ENCODE results near the gene TET3. TPM values are rescaled to one million over a fixed set of nuclear protein-coding genes. Genes with fewer than 3 reads are reported as not detected.

Gene TET3
- total RNA-seq, 3 donors from 2014 or later = 7.9 to 13.2 (median 9.8) TPM

DNA sequence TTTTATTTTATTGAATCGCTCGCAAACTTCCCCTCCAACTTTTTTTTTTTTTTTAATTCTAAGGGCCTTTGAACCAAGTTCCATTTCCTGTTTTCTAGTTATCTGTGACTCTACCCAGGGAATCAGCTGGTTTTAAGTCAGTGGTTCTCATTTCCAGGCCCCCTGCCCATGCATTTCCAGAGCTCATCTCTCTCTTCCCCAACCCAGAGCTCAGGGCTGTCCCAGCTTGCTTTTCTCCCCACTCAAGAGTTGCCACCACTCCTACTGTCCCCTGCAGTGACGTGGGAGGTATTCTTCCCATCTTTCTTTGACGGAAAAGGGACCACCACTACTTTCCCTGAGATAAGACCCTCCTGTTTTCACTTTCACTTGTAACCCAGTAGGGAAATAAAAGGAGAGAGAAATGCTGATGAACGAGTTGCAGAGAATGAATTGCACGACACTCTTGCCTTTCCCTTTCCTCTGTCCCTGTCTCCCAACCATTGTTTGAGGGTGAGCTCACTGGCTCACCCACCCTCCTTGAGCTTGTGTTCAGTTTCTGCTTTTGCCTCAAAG, 42.1 kb downstream of the TET3 start:
- Histone ChIP-seq H3K36me3 (no peaks in the 10 kb centered on the region), H3K27ac (no peak overlapping the region), H3K4me1 (no peaks in the 10 kb centered on the region), H3K27me3 (no peaks in the 10 kb centered on the region), H3K4me3 (no peak overlapping the region), H3K9me3 (no peaks in the 10 kb centered on the region)
- no peak for TF ChIP-seq POLR2AphosphoS5 (IDR thresholded peaks at IDR 0.05)
- TF ChIP-seq POLR2A (IDR thresholded peaks at IDR 0.05) = no peak
- TF ChIP-seq, protein P1, sequence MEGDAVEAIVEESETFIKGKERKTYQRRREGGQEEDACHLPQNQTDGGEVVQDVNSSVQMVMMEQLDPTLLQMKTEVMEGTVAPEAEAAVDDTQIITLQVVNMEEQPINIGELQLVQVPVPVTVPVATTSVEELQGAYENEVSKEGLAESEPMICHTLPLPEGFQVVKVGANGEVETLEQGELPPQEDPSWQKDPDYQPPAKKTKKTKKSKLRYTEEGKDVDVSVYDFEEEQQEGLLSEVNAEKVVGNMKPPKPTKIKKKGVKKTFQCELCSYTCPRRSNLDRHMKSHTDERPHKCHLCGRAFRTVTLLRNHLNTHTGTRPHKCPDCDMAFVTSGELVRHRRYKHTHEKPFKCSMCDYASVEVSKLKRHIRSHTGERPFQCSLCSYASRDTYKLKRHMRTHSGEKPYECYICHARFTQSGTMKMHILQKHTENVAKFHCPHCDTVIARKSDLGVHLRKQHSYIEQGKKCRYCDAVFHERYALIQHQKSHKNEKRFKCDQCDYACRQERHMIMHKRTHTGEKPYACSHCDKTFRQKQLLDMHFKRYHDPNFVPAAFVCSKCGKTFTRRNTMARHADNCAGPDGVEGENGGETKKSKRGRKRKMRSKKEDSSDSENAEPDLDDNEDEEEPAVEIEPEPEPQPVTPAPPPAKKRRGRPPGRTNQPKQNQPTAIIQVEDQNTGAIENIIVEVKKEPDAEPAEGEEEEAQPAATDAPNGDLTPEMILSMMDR (IDR thresholded peaks at IDR 0.05) = no peak
- intact Hi-C loops (cut with DNase I; ENCODE audit: low total_unique reads) = no loop called here
- no peak for DNase-seq (ENCODE audit: low spot score in 2 of 2)

DNA sequence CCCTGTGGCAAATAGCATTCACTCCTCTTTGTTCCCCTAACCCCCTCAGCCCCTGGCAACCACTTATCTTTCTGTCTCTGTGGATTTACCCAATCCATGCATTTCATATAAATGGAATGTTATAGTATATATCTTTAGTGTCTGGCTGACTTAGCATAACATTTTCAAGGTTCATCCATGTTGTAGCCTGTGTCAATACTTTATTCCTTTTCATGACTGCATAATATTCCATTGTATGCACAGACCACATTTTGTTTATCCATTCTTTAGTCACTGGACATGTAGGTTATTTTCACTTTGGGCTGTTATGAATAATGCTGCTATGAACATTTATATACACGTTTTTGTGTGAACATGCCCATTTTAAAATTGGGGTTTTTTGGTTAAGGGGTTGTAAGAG, 42.8 kb downstream of the TET3 start:
- Histone ChIP-seq H3K27ac (no peak overlapping the region), H3K36me3 (no peaks in the 10 kb centered on the region), H3K4me1 (no peaks in the 10 kb centered on the region), H3K4me3 (no peak overlapping the region), H3K9me3 (no peaks in the 10 kb centered on the region), H3K27me3 (no peaks in the 10 kb centered on the region)
- DNase-seq (ENCODE audit: low spot score in 2 of 2) = no peak
- TF ChIP-seq, protein P1 (IDR thresholded peaks at IDR 0.05) = no peak
- TF ChIP-seq POLR2AphosphoS5 (IDR thresholded peaks at IDR 0.05) = no peak
- TF ChIP-seq POLR2A (IDR thresholded peaks at IDR 0.05) = no peak
- intact Hi-C loops (cut with DNase I; ENCODE audit: low total_unique reads) = no loop called here

DNA sequence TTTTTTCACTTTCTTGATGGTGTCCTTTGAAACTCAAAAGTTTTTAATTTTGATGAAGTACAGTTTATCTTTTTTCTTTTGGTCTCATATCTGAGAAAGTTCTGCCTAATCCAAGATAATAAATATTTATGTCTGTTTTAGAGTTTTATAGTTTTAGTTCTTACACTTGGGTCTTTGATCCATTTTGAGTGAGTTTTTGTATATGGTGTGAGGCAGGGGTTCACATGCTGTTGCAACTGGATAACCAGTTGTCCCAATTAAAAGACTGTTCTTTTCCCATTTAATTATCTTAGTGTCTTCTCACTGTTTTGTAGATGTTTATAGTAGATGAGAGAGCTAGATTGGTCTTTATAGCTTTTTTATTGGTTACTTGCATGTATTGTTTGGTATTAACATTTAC, 43.6 kb downstream of the TET3 start:
- intact Hi-C loops (cut with DNase I; ENCODE audit: low total_unique reads) = no loop called here
- DNase-seq (ENCODE audit: low spot score in 2 of 2) = no peak
- H3K36me3 ChIP-seq = no peaks in the 10 kb centered on the region
- H3K4me3 ChIP-seq = no peak overlapping the region
- no peaks in the 10 kb centered on the region for H3K4me1 ChIP-seq
- H3K27ac ChIP-seq = no peak overlapping the region
- no peaks in the 10 kb centered on the region for H3K9me3 ChIP-seq
- no peaks in the 10 kb centered on the region for H3K27me3 ChIP-seq
- TF ChIP-seq POLR2AphosphoS5 (IDR thresholded peaks at IDR 0.05) (no peak), POLR2A (IDR thresholded peaks at IDR 0.05) (no peak)
- TF ChIP-seq, protein P1 (IDR thresholded peaks at IDR 0.05) = no peak

DNA sequence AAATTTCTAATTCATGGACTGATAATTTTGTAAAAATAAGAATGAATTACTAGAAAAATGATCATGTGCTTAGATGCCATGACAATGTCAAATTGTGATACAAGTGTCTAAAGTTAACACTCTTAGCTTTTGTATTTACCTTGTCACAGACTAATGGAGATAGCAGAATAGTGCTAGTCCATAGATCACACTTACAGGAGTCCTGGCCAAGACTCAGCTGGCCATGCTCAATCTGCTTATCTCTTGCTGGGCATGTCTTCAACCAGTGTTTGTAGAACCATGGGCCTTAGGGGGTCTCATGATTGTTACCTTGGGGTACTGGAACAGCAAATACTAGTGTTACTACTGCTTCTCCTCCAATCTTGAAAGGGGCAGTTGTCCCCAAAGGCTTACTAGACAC, 44.0 kb downstream of the TET3 start:
- H3K27me3 ChIP-seq = no peaks in the 10 kb centered on the region
- no peaks in the 10 kb centered on the region for H3K9me3 ChIP-seq
- intact Hi-C loops (cut with DNase I; ENCODE audit: low total_unique reads) = no loop called here
- DNase-seq (ENCODE audit: low spot score in 2 of 2) = no peak
- no peak overlapping the region for H3K27ac ChIP-seq
- TF ChIP-seq POLR2A (IDR thresholded peaks at IDR 0.05) (no peak), POLR2AphosphoS5 (IDR thresholded peaks at IDR 0.05) (no peak)
- TF ChIP-seq, protein P1 (IDR thresholded peaks at IDR 0.05) = no peak
- H3K4me1 ChIP-seq = no peaks in the 10 kb centered on the region
- no peak overlapping the region for H3K4me3 ChIP-seq
- H3K36me3 ChIP-seq = no peaks in the 10 kb centered on the region

DNA sequence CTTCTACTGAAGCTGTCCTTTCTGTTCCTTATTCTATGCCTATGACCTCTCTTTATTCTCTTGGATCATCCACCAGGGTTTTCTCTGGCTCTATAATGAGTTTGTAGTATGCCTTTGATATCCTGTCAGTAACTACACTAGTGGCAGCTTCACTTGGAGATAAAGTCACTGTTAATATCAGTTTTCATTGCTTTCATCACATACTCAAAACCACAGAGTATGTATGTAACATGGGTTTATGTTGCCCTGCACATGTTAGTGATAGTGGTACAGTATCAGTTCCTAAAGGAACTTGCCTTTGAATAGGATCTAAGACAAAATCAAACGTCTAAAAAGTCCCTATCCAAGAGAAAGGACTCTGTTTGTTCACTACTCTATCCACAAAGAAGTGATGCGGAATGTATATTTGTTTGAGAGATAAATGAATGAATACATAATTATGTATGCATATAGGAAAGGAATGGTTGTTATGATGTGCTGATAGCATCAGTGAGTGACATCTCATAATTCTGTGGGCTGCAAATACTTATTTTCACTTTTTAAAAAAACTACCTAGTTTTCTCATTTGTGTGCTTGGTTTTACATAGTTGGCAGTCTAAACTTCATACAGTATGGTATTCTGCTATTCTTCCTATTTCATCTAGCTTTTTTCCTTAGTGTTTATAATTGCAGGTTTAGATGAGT, 45.1 kb downstream of the TET3 start:
- no peaks in the 10 kb centered on the region for H3K4me1 ChIP-seq
- intact Hi-C loops (cut with DNase I; ENCODE audit: low total_unique reads) = loop anchor here (10.0 kb wide), 1 partner anchor 345 kb away; no protein-coding TSS in a partner anchor
- no peaks in the 10 kb centered on the region for H3K27me3 ChIP-seq

More for the DNA sequence above, 45.1 kb downstream of the TET3 start:
- H3K36me3 ChIP-seq = no peaks in the 10 kb centered on the region
- no peak overlapping the region for H3K4me3 ChIP-seq
- TF ChIP-seq, protein P1 (IDR thresholded peaks at IDR 0.05) = no peak
- no peak for TF ChIP-seq POLR2A (IDR thresholded peaks at IDR 0.05)
- no peak for TF ChIP-seq POLR2AphosphoS5 (IDR thresholded peaks at IDR 0.05)
- DNase-seq (ENCODE audit: low spot score in 2 of 2) = no peak
- H3K9me3 ChIP-seq = no peaks in the 10 kb centered on the region
- no peak overlapping the region for H3K27ac ChIP-seq
